Lower lobe of right lung (tissue), 2 donors: ENCODE measurements around the gene XRCC4. TPM values are rescaled to one million over a fixed set of nuclear protein-coding genes. Genes with fewer than 3 reads are reported as not detected.

Experiments used
- ATAC-seq, 2 donors: fragments of 200-7000 bp; cut with Tn5 transposase; one replicate each; pipeline ENCODE4 v1.9.1; 2020 to 2022; ENCODE audit warnings: mild to moderate bottlenecking in 2 of 2, moderate library complexity in 2 of 2
- DNase-seq: peaks from one replicate; pipeline ENCODE4 v3.0.0-alpha.2; 2020
- H3K27ac ChIP-seq: fragments of 200-600 bp; one replicate; pipeline ENCODE4 v1.8.0; 2022
- H3K27me3 ChIP-seq: fragments of 200-600 bp; one replicate; pipeline ENCODE4 v1.8.0; 2022; ENCODE audit warnings: low read depth
- H3K36me3 ChIP-seq: fragments of 200-600 bp; one replicate; pipeline ENCODE4 v1.8.0; 2022; ENCODE audit warnings: mild to moderate bottlenecking
- H3K4me1 ChIP-seq: fragments of 200-600 bp; one replicate; pipeline ENCODE4 v1.8.0; 2022
- H3K4me3 ChIP-seq: fragments of 200-600 bp; one replicate; pipeline ENCODE4 v1.8.0; 2022; ENCODE audit warnings: mild to moderate bottlenecking
- H3K9me3 ChIP-seq: fragments of 200-600 bp; one replicate; pipeline ENCODE4 v1.8.0; 2022
- CTCF ChIP-seq: fragments of 200-600 bp; IDR thresholded peaks from one replicate; pipeline ENCODE4 v1.8.0; 2022; ENCODE audit warnings: antibody characterized with exemption, mild to moderate bottlenecking
- intact Hi-C: fragments of 100-400 bp; cut with DNase I; formaldehyde crosslinking; loops from one replicate; pipeline ENCODE4 v1.11.0; 2022
- total RNA-seq: library from RNA; stranded (reverse); fragmentation: NEBNext Ultra II Directional; extraction: Animal tissue kit (Norgen Biotek cat#: 25700); gene quantifications from one replicate; pipeline ENCODE4 v1.2.1, GENCODE V29; 2021
- donor health status: DM: no; HTN: yes; CAD: no; lungs with severe emphysema.

The XRCC4 gene
- total RNA-seq, 1 donor from 2014 or later, result 9.2 TPM

- no peak for ATAC-seq
- H3K4me3 ChIP-seq, result no peak overlapping the region
- TF ChIP-seq CTCF, result no peak
- no peaks in the 10 kb centered on the region for H3K9me3 ChIP-seq
- intact Hi-C loops, result no loop called here
- H3K4me1 ChIP-seq, result no peaks in the 10 kb centered on the region
- no peak overlapping the region for H3K27ac ChIP-seq
- no peak for DNase-seq
- no peaks in the 10 kb centered on the region for H3K27me3 ChIP-seq
- H3K36me3 ChIP-seq, result no peaks in the 10 kb centered on the region
Observed at GRCh38 chr5:83133797-83134196, 56.5 kb downstream of the XRCC4 start.

GRCh38 chr5:83142526-83142925, 65.2 kb downstream of the XRCC4 start:
- no peak overlapping the region for H3K4me3 ChIP-seq
- no peaks in the 10 kb centered on the region for H3K9me3 ChIP-seq
- DNase-seq, result no peak
- ATAC-seq, result no peak
- H3K36me3 ChIP-seq, result no peaks in the 10 kb centered on the region
- no peaks in the 10 kb centered on the region for H3K27me3 ChIP-seq
- intact Hi-C loops, result no loop called here
- H3K4me1 ChIP-seq, result no peaks in the 10 kb centered on the region
- H3K27ac ChIP-seq, result no peak overlapping the region
- TF ChIP-seq CTCF, result no peak

GRCh38 chr5:83145241-83145640, 67.9 kb downstream of the XRCC4 start:
- intact Hi-C loops, result no loop called here
- ATAC-seq, result no peak
- H3K4me3 ChIP-seq, result no peak overlapping the region
- no peak for TF ChIP-seq CTCF
- no peaks in the 10 kb centered on the region for H3K4me1 ChIP-seq
- no peaks in the 10 kb centered on the region for H3K36me3 ChIP-seq
- no peak overlapping the region for H3K27ac ChIP-seq
- DNase-seq, result no peak
- no peaks in the 10 kb centered on the region for H3K27me3 ChIP-seq
- H3K9me3 ChIP-seq, result no peaks in the 10 kb centered on the region

- intact Hi-C loops, result no loop called here
- no peak for TF ChIP-seq CTCF
- Histone ChIP-seq H3K4me3 (no peak overlapping the region), H3K4me1 (no peaks in the 10 kb centered on the region), H3K9me3 (no peaks in the 10 kb centered on the region), H3K36me3 (no peaks in the 10 kb centered on the region), H3K27me3 (no peaks in the 10 kb centered on the region), H3K27ac (no peak overlapping the region)
- DNase-seq (no peak), ATAC-seq (no peak)
Observed at GRCh38 chr5:83145882-83146331, 68.6 kb downstream of the XRCC4 start.

GRCh38 chr5:83146441-83146840, 69.1 kb downstream of the XRCC4 start:
- H3K27ac ChIP-seq, result no peak overlapping the region
- no peaks in the 10 kb centered on the region for H3K4me1 ChIP-seq
- intact Hi-C loops, result no loop called here
- H3K27me3 ChIP-seq, result no peaks in the 10 kb centered on the region
- H3K4me3 ChIP-seq, result no peak overlapping the region
- DNase-seq (no peak), ATAC-seq (no peak)
- TF ChIP-seq CTCF, result no peak
- no peaks in the 10 kb centered on the region for H3K36me3 ChIP-seq
- H3K9me3 ChIP-seq, result no peaks in the 10 kb centered on the region

- Histone ChIP-seq H3K4me3 (no peak overlapping the region), H3K4me1 (no peaks in the 10 kb centered on the region), H3K27ac (no peak overlapping the region), H3K9me3 (no peaks in the 10 kb centered on the region), H3K27me3 (no peaks in the 10 kb centered on the region), H3K36me3 (no peaks in the 10 kb centered on the region)
- TF ChIP-seq CTCF, result no peak
- ATAC-seq (no peak), DNase-seq (no peak)
- intact Hi-C loops, result no loop called here
Observed at GRCh38 chr5:83147593-83147992, 70.2 kb downstream of the XRCC4 start.
